ENCODE results near the gene FOXJ2. TPM values are rescaled to one million over a fixed set of nuclear protein-coding genes. Genes with fewer than 3 reads are reported as not detected.
"Not testable (repeated sequence)": the region's sequence is repeated elsewhere in the genome, so short reads cannot be mapped to it uniquely, and the experiment has no call there.

The FOXJ2 gene
- total RNA-seq, 1 experiment from 2014 or later = 6.9 TPM

- Histone ChIP-seq H3K9me2 (replicated peaks; ENCODE audit: low read length) (no peaks in the 10 kb centered on the region), H3K79me2 (ENCODE audit: low read length) (peaks cover 57% of the 10 kb centered on the region), H3F3A (ENCODE audit: low read length, unreplicated experiment) (no peaks in the 10 kb centered on the region), H3K9ac (ENCODE audit: low read length) (peak overlapping the region; percentile 88), H4K20me1 (ENCODE audit: low read length) (no peaks in the 10 kb centered on the region), H2AFZ (ENCODE audit: low read length) (peak overlapping the region; percentile 79), H3K4me2 (ENCODE audit: low read length) (peak overlapping the region; percentile 95), H3K27me3 (ENCODE audit: low read length) (no peaks in the 10 kb centered on the region), H3K4me3 (ENCODE audit: low read length) (peak overlapping the region; percentile 94), H3K4me1 (ENCODE audit: insufficient read depth, low read length) (peaks cover 29% of the 10 kb centered on the region), H3K27ac (ENCODE audit: low read length) (peak overlapping the region; percentile 79), H3K9me3 (ENCODE audit: low read length) (no peaks in the 10 kb centered on the region), H3K36me3 (ENCODE audit: low read depth, low read length) (no peaks in the 10 kb centered on the region)
- intact Hi-C loops (cut with micrococcal nuclease) = no loop called here
- DNase-seq (no peak), ATAC-seq (peak; percentile 30)
- no peak for TF ChIP-seq EZH2 (IDR thresholded peaks at IDR 0.05; ENCODE audit: low read length, unreplicated experiment)
- TF ChIP-seq EZH2phosphoT487 (IDR thresholded peaks at IDR 0.05; ENCODE audit: borderline replicate concordance, low read length) = no peak
- no peak for TF ChIP-seq CTCF (conservative IDR thresholded peaks at IDR 0.05; ENCODE audit: low read depth, low read length)
- TSS peak; percentile 95 for BruUV-seq (replicated peaks)
- ChIA-PET CTCF (no interaction called here), POLR2A (ENCODE audit: unreplicated experiment) (no interaction called here)
These were observed 48.9 kb downstream of the FOXJ2 start for GRCh38 chr12:8081251-8081920.

GRCh38 chr12:8082808-8083100 lies 50.2 kb downstream of the FOXJ2 start:
- ATAC-seq = no peak
- BruUV-seq (replicated peaks) = no TSS peak
- intact Hi-C loops (cut with micrococcal nuclease) = no loop called here
- TF ChIP-seq EZH2phosphoT487 (IDR thresholded peaks at IDR 0.05; ENCODE audit: borderline replicate concordance, low read length) (no peak), CTCF (conservative IDR thresholded peaks at IDR 0.05; ENCODE audit: low read depth, low read length) (no peak), EZH2 (IDR thresholded peaks at IDR 0.05; ENCODE audit: low read length, unreplicated experiment) (no peak)
- Histone ChIP-seq H3K9me2 (replicated peaks; ENCODE audit: low read length) (no peaks in the 10 kb centered on the region), H3K79me2 (ENCODE audit: low read length) (peaks cover 63% of the 10 kb centered on the region), H2AFZ (ENCODE audit: low read length) (peak overlapping the region; percentile 79), H3K4me1 (ENCODE audit: insufficient read depth, low read length) (peaks cover 19% of the 10 kb centered on the region; the same call in 1 of the 2 replicates), H3F3A (ENCODE audit: low read length, unreplicated experiment) (no peaks in the 10 kb centered on the region), H3K4me2 (ENCODE audit: low read length) (peak overlapping the region; percentile 95), H3K9me3 (ENCODE audit: low read length) (no peaks in the 10 kb centered on the region), H4K20me1 (ENCODE audit: low read length) (no peaks in the 10 kb centered on the region), H3K27ac (ENCODE audit: low read length) (peak overlapping the region; percentile 79; the same call in 1 of the 2 replicates), H3K9ac (ENCODE audit: low read length) (peak overlapping the region; percentile 88), H3K27me3 (ENCODE audit: low read length) (no peaks in the 10 kb centered on the region), H3K4me3 (ENCODE audit: low read length) (peak overlapping the region; percentile 94), H3K36me3 (ENCODE audit: low read depth, low read length) (no peaks in the 10 kb centered on the region)
- CTCF ChIA-PET = no interaction called here
- POLR2A ChIA-PET (ENCODE audit: unreplicated experiment) = no interaction called here
- no peak for DNase-seq

DNA sequence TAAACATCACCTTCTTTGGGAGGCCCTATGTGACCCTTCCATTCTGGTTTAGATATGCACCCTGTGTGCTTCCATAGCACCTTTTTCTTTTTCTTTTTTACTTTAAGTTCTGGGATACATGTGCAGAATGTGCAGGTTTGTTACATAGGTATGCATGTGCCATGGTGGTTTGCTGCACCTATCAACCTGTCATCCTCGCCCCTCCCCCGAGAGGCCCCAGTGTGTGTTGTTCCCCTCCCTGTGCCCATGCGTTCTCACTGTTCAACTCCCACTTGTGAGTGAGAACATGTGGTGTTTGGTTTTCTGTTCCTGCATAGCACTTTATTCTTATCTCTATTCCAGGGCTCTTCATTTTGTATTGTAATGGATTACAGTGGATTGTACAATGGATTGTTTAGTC lies 51.8 kb downstream of the FOXJ2 start:
- H3K4me3 ChIP-seq (ENCODE audit: low read length); H2AFZ ChIP-seq (ENCODE audit: low read length); CTCF ChIA-PET; H3F3A ChIP-seq (ENCODE audit: low read length, unreplicated experiment); H3K36me3 ChIP-seq (ENCODE audit: low read depth, low read length); BruUV-seq (replicated peaks); POLR2A ChIA-PET (ENCODE audit: unreplicated experiment); H3K27ac ChIP-seq (ENCODE audit: low read length); H3K9ac ChIP-seq (ENCODE audit: low read length); intact Hi-C loops (cut with micrococcal nuclease); DNase-seq; H3K9me2 ChIP-seq (replicated peaks; ENCODE audit: low read length); H4K20me1 ChIP-seq (ENCODE audit: low read length); H3K9me3 ChIP-seq (ENCODE audit: low read length); ATAC-seq; H3K27me3 ChIP-seq (ENCODE audit: low read length): not testable (repeated sequence)
- peaks cover 79% of the 10 kb centered on the region for H3K79me2 ChIP-seq (ENCODE audit: low read length)
- H3K4me1 ChIP-seq (ENCODE audit: insufficient read depth, low read length) = peaks cover 17% of the 10 kb centered on the region; the same call in 1 of the 2 replicates
- peak overlapping the region; percentile 28; the same call in 1 of the 2 replicates for H3K4me2 ChIP-seq (ENCODE audit: low read length)
